NCI-H2171 (cell line): ENCODE results near the gene HRK.
"Not testable (repeated sequence)": the region's sequence is repeated elsewhere in the genome, so short reads cannot be mapped to it uniquely, and the experiment has no call there.

Experiments used
- DNase-seq: peaks from one replicate; lab custom pipeline; 2025; lab: John Stamatoyannopoulos, UW

Gene HRK

GRCh38 chr12:116818948-116819832 lies 62.1 kb downstream of the HRK start:
- peak; percentile 94 for DNase-seq

GRCh38 chr12:116818341-116818856 lies 62.8 kb downstream of the HRK start:
- DNase-seq: no peak

- not testable (repeated sequence) for DNase-seq
Measured at GRCh38 chr12:116814766-116815165, 66.5 kb downstream of the HRK start.

- DNase-seq: no peak
Measured at GRCh38 chr12:116813271-116814041, 67.8 kb downstream of the HRK start.

GRCh38 chr12:116812238-116812637 lies 69.0 kb downstream of the HRK start:
- DNase-seq: no peak

GRCh38 chr12:116808113-116809105 lies 72.8 kb downstream of the HRK start:
- no peak for DNase-seq

- no peak for DNase-seq
Measured at GRCh38 chr12:116807546-116807945, 73.7 kb downstream of the HRK start.

- no peak for DNase-seq
Measured at GRCh38 chr12:116806845-116807440, 74.3 kb downstream of the HRK start.
